ENCODE results near the gene BCAS1. TPM values are rescaled to one million over a fixed set of nuclear protein-coding genes. Genes with fewer than 3 reads are reported as not detected.

The BCAS1 gene
- total and polyA plus RNA-seq, 2 donors (not counting 3 experiments of a cell fraction or from before 2014, with no cell fraction given) = not detected

DNA sequence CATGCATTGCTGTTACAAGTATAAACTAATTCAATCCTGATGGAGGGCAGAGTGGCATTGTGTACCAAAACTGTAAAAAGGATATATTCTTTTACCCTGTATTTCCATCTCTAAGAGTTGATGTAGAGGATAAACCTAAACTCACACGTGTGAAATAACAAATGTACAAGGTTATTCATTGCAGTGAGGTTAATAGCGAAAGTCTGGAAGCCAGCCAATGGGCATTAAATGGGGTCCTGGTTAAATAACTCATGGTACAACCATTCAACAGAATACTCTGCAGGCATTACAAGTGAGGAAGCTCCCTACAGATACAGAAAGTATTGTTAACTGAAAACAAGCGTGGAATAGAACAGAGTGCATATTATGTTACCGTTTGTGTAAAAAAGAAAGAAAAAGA, 56.9 kb downstream of the BCAS1 start:
- no peak overlapping the region for H3K27ac ChIP-seq (ENCODE audit: insufficient read depth, low read depth, low read length)
- no peaks in the 10 kb centered on the region for H4K20me1 ChIP-seq (replicated peaks; ENCODE audit: control insufficient read depth, extremely low read depth, insufficient read depth, low read length)
- no peaks in the 10 kb centered on the region for H3K4me1 ChIP-seq (ENCODE audit: control insufficient read depth, extremely low read depth, insufficient read depth, low read length)
- intact Hi-C loops (cut with micrococcal nuclease) = no loop called here
- H3K79me2 ChIP-seq (ENCODE audit: control insufficient read depth, insufficient read depth, low read length) = no peaks in the 10 kb centered on the region
- no peaks in the 10 kb centered on the region for H3K36me3 ChIP-seq (ENCODE audit: control insufficient read depth in 2 of 2, extremely low read depth in 1 of 2, insufficient read depth in 2 of 2, low read length in 2 of 2)
- no peaks in the 10 kb centered on the region for H3K27me3 ChIP-seq (ENCODE audit: control insufficient read depth in 2 of 2, insufficient read depth in 2 of 2, low read length in 2 of 2)
- POLR2A ChIA-PET = no interaction called here
- H2AFZ ChIP-seq (ENCODE audit: low read depth, low read length) = no peak overlapping the region
- H3K9me1 ChIP-seq (replicated peaks; ENCODE audit: control insufficient read depth, extremely low read depth, insufficient read depth, low read length) = no peaks in the 10 kb centered on the region
- no peak overlapping the region for H3K4me2 ChIP-seq (ENCODE audit: insufficient read depth, low read length)
- H3K4me3 ChIP-seq (replicated peaks in 1 of 3; ENCODE audit: insufficient read depth in 1 of 3, low read depth in 1 of 3, low read length in 3 of 3) = no peak overlapping the region
- no peak for TF ChIP-seq POLR2A (IDR thresholded peaks at IDR 0.05; ENCODE audit: low read depth, low read length)
- TF ChIP-seq, protein P1, sequence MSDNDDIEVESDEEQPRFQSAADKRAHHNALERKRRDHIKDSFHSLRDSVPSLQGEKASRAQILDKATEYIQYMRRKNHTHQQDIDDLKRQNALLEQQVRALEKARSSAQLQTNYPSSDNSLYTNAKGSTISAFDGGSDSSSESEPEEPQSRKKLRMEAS (IDR thresholded peaks at IDR 0.05; ENCODE audit: insufficient read depth, insufficient read length) = no peak
- TF ChIP-seq EZH2 (IDR thresholded peaks at IDR 0.05; ENCODE audit: borderline replicate concordance, low read depth, low read length, severe bottlenecking) = no peak
- no peak for TF ChIP-seq POLR2AphosphoS5 (IDR thresholded peaks at IDR 0.05; ENCODE audit: insufficient read depth, low read depth, low read length)
- TF ChIP-seq FOS (IDR thresholded peaks at IDR 0.05; ENCODE audit: borderline replicate concordance, insufficient read depth, low read length) = no peak
- TF ChIP-seq GATA2 (IDR thresholded peaks at IDR 0.05; ENCODE audit: insufficient read depth, insufficient read length, low read depth, low read length) = no peak
- TF ChIP-seq MYC (IDR thresholded peaks at IDR 0.05; ENCODE audit: low read depth, low read length) = no peak
- TF ChIP-seq, protein P2, sequence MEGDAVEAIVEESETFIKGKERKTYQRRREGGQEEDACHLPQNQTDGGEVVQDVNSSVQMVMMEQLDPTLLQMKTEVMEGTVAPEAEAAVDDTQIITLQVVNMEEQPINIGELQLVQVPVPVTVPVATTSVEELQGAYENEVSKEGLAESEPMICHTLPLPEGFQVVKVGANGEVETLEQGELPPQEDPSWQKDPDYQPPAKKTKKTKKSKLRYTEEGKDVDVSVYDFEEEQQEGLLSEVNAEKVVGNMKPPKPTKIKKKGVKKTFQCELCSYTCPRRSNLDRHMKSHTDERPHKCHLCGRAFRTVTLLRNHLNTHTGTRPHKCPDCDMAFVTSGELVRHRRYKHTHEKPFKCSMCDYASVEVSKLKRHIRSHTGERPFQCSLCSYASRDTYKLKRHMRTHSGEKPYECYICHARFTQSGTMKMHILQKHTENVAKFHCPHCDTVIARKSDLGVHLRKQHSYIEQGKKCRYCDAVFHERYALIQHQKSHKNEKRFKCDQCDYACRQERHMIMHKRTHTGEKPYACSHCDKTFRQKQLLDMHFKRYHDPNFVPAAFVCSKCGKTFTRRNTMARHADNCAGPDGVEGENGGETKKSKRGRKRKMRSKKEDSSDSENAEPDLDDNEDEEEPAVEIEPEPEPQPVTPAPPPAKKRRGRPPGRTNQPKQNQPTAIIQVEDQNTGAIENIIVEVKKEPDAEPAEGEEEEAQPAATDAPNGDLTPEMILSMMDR (IDR thresholded peaks at IDR 0.05; ENCODE audit: extremely low read depth in 1 of 2, insufficient read depth in 1 of 2, low read depth in 1 of 2, low read length in 2 of 2) = no peak
- no peak for TF ChIP-seq JUN (IDR thresholded peaks at IDR 0.05; ENCODE audit: borderline replicate concordance, insufficient read depth, insufficient read length, low read depth)
- DNase-seq (ENCODE audit: low read depth, low spot score) (no peak), FAIRE-seq (no peak)
- dilution Hi-C loops (cut with MboI; ENCODE audit: extremely low pct_ligation_motif_present, low sequenced_read_pairs) = no loop called here
- CTCF ChIA-PET = interaction anchor here (1.6 kb wide), 1 partner anchor 466 kb away, joined by 3 read pairs; no protein-coding TSS in a partner anchor
- BruUV-seq (replicated peaks) = no TSS peak
- no peaks in the 10 kb centered on the region for H3K9me3 ChIP-seq (replicated peaks; ENCODE audit: control insufficient read depth, insufficient read depth, low read length)
- H3K9ac ChIP-seq (replicated peaks; ENCODE audit: extremely low read depth, insufficient read depth, low read length) = no peak overlapping the region
